Measurements from ENCODE around the gene ZG16. TPM values are rescaled to one million over a fixed set of nuclear protein-coding genes. Genes with fewer than 3 reads are reported as not detected.
"Not testable (repeated sequence)": the region's sequence is repeated elsewhere in the genome, so short reads cannot be mapped to it uniquely, and the experiment has no call there.

The ZG16 gene
- total RNA-seq, 1 experiment from 2014 or later = not detected

- not testable (repeated sequence) for DNase-seq (ENCODE audit: low read depth)
Measured at GRCh38 chr16:29748760-29749149, 29.3 kb upstream of the ZG16 start.

GRCh38 chr16:29753516-29753915 lies 24.5 kb upstream of the ZG16 start:
- no peak for DNase-seq (ENCODE audit: low read depth)

DNA sequence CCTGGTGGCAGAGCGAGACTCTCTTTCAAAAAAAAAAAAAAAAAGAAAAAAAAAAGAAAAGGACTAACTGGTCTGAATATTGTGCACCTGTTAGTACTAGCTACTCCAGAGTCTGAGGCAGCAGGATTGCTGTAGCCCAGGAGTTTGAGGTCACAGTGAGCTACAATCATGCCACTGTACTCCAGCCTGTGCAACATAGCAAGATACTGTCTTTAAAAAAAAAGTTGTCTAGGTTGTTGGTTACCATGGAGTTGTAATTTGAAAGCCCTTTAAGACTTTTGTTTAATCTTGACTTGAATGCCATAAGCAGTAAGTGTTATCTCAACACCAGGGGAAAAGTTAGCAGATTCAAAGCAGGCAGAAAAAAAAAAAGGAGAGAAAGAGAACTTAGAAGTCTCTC lies 21.4 kb upstream of the ZG16 start:
- DNase-seq (ENCODE audit: low read depth) = no peak

DNA sequence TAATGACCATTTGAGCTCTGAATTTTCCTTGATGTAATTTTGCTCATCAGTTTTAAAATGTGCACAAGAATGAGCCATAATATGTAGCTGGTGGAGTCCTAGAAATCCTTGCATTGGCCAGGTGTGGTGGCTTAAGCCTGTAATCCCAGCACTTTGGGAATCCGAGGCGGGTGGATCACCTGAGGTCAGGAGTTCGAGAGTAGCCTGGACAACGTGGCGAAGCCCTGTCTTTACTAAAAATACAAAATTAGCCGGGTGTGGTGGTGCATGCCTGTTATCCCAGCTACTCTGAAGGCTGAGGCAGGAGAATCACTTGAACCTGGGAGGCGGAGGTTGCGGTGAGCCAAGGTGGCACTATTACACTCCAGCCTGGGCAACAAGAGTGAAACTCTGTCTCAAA lies 21.0 kb upstream of the ZG16 start:
- DNase-seq (ENCODE audit: low read depth) = not testable (repeated sequence)

- no peak for DNase-seq (ENCODE audit: low read depth)
Measured at GRCh38 chr16:29757950-29758466, 20.0 kb upstream of the ZG16 start.

DNA sequence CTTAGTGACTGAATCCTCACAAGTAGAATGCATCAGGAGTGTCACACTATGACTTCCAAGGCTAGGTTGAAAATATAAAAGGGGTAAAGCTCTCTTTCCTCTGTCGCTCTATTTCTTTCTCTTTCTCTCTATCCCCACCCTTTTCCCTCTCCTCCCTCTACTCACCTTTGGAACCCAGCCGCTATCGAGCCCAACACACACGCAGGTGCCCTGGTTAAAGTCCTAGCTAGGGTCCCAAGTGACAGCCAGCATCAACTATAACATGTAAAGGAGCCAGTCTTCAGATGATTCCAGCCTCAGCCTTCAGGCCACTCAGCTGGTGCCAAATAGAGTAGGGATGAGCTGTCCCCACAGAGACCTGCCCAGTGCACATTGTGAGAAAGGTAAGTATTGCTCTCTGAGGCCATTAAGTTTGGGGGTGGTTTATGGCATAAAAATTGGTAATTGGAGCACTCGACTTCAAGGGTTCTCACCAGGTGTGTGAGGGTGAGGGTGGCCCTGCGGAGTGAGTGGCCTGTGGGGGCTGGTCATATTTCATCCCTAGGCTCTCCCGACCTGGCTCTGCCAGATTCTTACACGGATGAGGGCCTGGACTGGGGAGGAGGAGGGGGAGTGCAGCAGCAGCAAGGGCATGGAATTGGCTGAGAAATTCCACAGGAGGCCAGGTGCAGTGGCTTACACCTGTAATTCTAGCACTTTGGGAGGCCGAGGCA lies 17.3 kb upstream of the ZG16 start:
- DNase-seq (ENCODE audit: low read depth) = no peak

- not testable (repeated sequence) for DNase-seq (ENCODE audit: low read depth)
Measured at GRCh38 chr16:29761280-29761651, 16.8 kb upstream of the ZG16 start.

DNA sequence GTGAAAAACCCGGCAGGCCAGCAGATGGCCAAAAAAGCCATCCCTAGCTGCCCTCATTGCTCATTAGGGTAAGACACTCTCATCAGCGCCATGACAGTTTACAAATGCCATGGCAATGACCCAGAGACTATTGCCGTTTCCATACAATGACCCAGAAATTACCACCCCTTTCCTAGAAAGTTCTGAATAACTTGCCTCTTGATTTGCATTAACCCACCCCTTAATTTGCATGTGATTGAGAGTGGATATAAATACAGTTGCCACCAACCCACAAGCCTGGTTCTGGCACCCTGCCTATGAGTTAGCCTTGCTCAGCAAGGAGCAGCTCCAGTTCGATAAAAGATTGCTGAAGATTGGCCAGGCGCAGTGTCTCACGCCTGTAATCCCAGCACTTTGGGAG lies 16.2 kb upstream of the ZG16 start:
- DNase-seq (ENCODE audit: low read depth) = no peak

DNA sequence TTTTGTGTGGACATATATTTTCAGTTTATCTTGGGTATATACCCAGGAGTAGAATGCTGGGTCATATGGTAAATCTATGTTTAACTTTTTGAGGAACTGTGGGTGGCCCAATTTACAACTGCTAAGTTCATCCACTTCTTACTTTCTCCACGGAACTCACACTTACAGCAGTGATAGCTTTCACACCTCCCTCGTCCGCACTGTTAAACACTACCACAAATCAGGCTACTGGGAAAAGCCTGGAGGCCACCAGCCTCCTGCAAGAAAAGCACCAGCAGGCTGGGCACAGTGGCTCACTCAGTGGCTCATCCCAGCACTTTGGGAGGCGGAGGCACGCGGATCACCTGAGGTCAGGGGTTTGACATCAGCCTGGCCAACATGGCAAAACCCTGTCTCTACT lies 14.7 kb upstream of the ZG16 start:
- DNase-seq (ENCODE audit: low read depth) = no peak

GRCh38 chr16:29765167-29766032 lies 12.7 kb upstream of the ZG16 start:
- no peak for DNase-seq (ENCODE audit: low read depth)

GRCh38 chr16:29766571-29766970 lies 11.5 kb upstream of the ZG16 start:
- DNase-seq (ENCODE audit: low read depth) = no peak

DNA sequence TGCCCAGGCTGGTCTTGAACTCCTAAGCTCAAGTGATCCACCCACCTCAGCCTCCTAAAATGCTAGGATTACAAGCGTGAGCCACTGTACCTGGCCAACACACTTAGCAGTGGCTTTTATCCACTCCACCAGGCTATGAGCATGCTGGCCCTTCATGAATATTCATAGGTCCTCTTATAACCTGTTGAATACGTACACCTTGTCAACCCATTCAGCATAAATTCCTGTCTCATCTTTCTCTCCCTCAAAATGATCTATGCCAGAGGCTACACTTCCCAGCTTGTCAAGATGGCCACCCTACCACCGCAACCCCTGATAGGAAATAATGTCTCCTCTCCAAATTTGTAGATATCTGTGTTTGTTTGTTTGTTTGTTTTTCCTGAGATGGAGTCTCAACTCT lies 11.0 kb upstream of the ZG16 start:
- DNase-seq (ENCODE audit: low read depth) = no peak

GRCh38 chr16:29769507-29769906 lies 8.5 kb upstream of the ZG16 start:
- no peak for DNase-seq (ENCODE audit: low read depth)

- DNase-seq (ENCODE audit: low read depth) = no peak
Measured at GRCh38 chr16:29770250-29770929, 7.7 kb upstream of the ZG16 start.

DNA sequence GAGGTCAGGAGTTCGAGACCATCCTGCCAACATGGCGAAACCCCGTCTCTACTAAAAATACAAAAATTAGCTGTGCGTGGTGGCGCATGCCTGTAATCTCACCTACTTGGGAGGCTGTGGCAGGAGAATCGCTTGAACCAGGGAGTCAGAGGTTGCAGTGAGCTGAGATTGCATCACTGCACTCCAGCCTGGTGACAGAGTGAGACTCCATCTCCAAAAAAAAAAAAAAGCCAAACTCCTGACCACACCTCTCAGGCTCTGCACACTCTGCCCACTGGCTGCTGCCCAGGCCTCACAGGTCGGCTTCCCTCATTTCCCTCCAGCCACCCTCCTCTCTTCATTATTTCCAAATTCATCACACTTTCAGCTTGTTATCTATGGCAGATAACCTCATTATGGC lies 5.7 kb upstream of the ZG16 start:
- not testable (repeated sequence) for DNase-seq (ENCODE audit: low read depth)

DNA sequence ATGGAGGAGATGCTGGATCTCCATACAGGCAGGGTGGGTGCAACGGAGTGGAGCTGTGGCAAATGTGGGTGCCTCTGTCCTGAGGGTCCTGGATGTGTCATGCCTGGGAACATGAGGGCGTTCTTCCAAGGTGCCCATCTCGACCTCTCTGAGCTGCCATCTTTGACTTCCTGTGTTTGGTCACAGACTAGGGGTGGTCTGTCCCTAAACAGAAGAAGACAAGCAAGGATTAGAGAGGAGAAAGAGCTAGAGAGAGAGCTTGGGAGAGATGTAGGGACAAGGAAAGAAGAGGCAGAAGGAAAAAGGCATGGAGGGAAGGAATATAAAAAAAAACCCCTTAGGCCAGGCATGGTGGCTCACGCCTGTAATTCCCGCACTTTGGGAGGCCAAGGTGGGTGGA lies 3.3 kb upstream of the ZG16 start:
- no peak for DNase-seq (ENCODE audit: low read depth)

- peak; percentile 78 for DNase-seq (ENCODE audit: low read depth)
Measured at GRCh38 chr16:29775742-29776408, 2.2 kb upstream of the ZG16 start.

- DNase-seq (ENCODE audit: low read depth) = peak; percentile 55
Measured at GRCh38 chr16:29779474-29779873, 1.4 kb downstream of the ZG16 start.

GRCh38 chr16:29783094-29783953 lies 5.3 kb downstream of the ZG16 start:
- not testable (repeated sequence) for DNase-seq (ENCODE audit: low read depth)

DNA sequence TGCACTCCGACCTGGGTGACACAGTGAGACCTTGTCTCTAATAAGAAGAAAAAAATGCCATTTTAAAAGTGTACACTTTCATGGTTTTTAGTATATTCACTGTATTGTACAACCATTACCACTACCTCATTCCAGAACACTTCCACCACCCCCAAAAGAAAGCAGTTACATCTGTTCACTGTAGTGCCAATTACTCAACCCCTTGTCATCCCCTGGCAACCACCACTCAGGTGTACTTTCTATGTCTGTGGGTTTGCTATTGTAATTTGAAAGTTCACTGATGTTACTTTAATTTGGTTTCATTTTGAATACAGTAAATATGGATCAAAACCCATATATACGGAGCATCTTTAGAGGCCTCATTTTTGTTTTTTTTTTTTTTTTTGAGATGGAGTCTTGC lies 6.1 kb downstream of the ZG16 start:
- DNase-seq (ENCODE audit: low read depth) = no peak
